Spinal cord (tissue), 10 donors: ENCODE measurements around the gene BCL10. TPM values are rescaled to one million over a fixed set of nuclear protein-coding genes. Genes with fewer than 3 reads are reported as not detected.

Experiments
- DNase-seq, 6 donors: peaks; one replicate each; pipeline versions ENCODE4 v3.0.0 to v3.0.0-alpha.2; 2013 to 2015; ENCODE audit warnings: low spot score in 6 of 6, low read depth in 4 of 6
- H3K27ac ChIP-seq: one replicate; pipeline ENCODE4 v1.5.1; 2013; ENCODE audit warnings: low read depth, low read length, control low read depth
- H3K27me3 ChIP-seq: one replicate; pipeline ENCODE4 v1.6.1; 2013; ENCODE audit warnings: low read length; ENCODE audit not compliant: control insufficient read depth, insufficient read depth
- H3K36me3 ChIP-seq: one replicate; pipeline ENCODE4 v1.6.1; 2013; ENCODE audit warnings: low read length; ENCODE audit not compliant: control insufficient read depth, insufficient read depth
- H3K4me1 ChIP-seq: one replicate; pipeline ENCODE4 v1.6.1; 2013; ENCODE audit warnings: low read length; ENCODE audit not compliant: control insufficient read depth, insufficient read depth
- H3K4me3 ChIP-seq: one replicate; pipeline ENCODE4 v1.5.1; 2013; ENCODE audit warnings: low read depth, low read length, control low read depth
- H3K9me3 ChIP-seq: one replicate; pipeline ENCODE4 v1.6.1; 2013; ENCODE audit warnings: low read length; ENCODE audit not compliant: control insufficient read depth, insufficient read depth
- WGBS: methylation state at CpG from one replicate; pipeline ENCODE4 v1.1.5; 2013; ENCODE audit warnings: missing lambda C conversion rate; ENCODE audit not compliant: insufficient coverage; 5-methylcytosine and 5-hydroxymethylcytosine counted together
- polyA plus RNA-seq, 2 donors: library from polyadenylated mRNA; unstranded; fragments of 120-200 nt; gene quantifications; one replicate each; pipeline ENCODE4 v1.2.1, GENCODE V29; 2013; ENCODE audit not compliant: insufficient read length in 2 of 2
- total RNA-seq, 2 donors: library from RNA; depleted of rRNA in 1 of 2; stranded (reverse); fragments of 120-200 nt in 1 of 2; fragments of >200 nt in 1 of 2; gene quantifications; one replicate each; pipeline versions ENCODE4 v1.2.3 to v1.2.4, GENCODE V29; 2013 to 2014
- donor health status: healthy.

Gene BCL10
- total and polyA plus RNA-seq, 4 donors = 12.9 to 22.7 (median 18.9) TPM

DNA sequence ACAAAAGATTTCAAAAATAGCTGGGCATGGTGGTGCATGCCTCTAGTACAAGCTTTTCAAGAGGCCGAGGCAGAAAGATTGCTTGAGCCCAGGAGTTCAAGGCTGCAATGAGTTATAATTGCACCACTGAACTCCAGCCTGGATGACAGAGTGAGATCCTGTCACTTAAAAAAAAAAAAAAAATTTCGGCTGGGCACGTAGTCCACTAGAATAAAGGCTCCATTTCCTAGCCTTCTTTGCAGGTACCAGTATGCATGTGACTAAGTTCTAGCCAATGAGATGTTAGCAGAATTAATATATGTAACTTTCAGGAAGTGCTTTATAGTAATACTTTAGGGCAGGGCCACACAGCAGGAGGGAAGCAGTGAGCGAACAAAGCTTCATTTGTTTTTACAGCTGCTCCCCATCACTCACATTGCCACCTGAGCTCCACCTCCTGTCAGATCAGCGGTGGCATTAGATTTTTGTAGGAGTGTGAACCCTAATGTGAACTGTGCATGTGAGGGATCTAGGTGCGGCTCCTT, 46.8 kb downstream of the BCL10 start:
- H3K36me3 ChIP-seq = no peaks in the 10 kb centered on the region
- DNase-seq = no peak
- 82% methylated on average over 2 of the region's 6 CpGs for WGBS
- no peak overlapping the region for H3K27ac ChIP-seq
- H3K4me3 ChIP-seq = no peak overlapping the region
- H3K4me1 ChIP-seq = no peaks in the 10 kb centered on the region
- H3K27me3 ChIP-seq = no peaks in the 10 kb centered on the region
- H3K9me3 ChIP-seq = no peaks in the 10 kb centered on the region

GRCh38 chr1:85228972-85229371, 47.5 kb downstream of the BCL10 start:
- Histone ChIP-seq H3K4me3 (no peak overlapping the region), H3K9me3 (no peaks in the 10 kb centered on the region), H3K27me3 (no peaks in the 10 kb centered on the region), H3K36me3 (no peaks in the 10 kb centered on the region), H3K4me1 (no peaks in the 10 kb centered on the region), H3K27ac (no peak overlapping the region)
- no peak for DNase-seq
- WGBS = no CpG with 5 or more reads among the region's 1 CpG

DNA sequence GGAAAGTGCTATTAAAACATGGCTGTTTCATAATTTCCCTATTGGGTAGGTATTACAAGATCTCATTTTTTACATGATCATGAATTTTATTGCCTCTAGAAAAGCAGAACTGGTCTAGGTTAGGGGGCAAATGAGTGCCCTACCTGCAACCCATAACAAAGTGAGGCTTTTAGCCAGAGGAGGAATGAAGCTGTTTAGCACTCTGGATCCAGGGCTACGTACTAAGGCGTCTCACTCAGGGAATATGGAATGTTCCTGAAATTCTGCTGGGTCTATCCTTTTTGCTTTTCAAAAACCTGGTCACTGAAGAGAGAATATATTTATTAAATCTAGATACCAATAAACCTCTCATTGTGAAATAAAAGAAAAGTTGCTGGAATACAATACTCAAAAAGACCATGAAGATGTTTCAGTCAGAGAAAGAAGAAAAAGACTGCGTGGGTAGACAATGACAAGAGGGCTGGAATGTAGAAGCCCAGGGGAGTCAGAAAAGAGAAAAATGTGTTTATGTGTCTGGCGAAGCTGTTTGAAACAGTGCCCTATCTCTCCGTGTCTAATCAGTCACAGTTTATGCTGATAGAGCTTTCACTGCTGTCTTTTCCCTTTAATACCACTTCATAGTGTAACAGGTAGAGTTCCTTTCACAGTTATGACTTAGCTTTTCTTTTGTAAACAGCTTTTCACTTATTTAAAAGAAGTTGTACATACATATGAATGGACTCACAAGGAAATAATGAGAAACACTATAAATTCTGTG, 50.6 kb downstream of the BCL10 start:
- Histone ChIP-seq H3K9me3 (no peaks in the 10 kb centered on the region), H3K4me1 (no peaks in the 10 kb centered on the region), H3K27me3 (no peaks in the 10 kb centered on the region), H3K4me3 (no peak overlapping the region), H3K27ac (no peak overlapping the region), H3K36me3 (no peaks in the 10 kb centered on the region)
- WGBS = 33% methylated on average over 1 of the region's 5 CpGs
- no peak for DNase-seq

- H3K36me3 ChIP-seq = no peaks in the 10 kb centered on the region
- 59% methylated on average over 2 of the region's 3 CpGs for WGBS
- no peaks in the 10 kb centered on the region for H3K9me3 ChIP-seq
- no peaks in the 10 kb centered on the region for H3K4me1 ChIP-seq
- no peak overlapping the region for H3K27ac ChIP-seq
- DNase-seq = no peak
- H3K27me3 ChIP-seq = no peaks in the 10 kb centered on the region
- no peak overlapping the region for H3K4me3 ChIP-seq
Measured at GRCh38 chr1:85224734-85225623, 51.5 kb downstream of the BCL10 start.

DNA sequence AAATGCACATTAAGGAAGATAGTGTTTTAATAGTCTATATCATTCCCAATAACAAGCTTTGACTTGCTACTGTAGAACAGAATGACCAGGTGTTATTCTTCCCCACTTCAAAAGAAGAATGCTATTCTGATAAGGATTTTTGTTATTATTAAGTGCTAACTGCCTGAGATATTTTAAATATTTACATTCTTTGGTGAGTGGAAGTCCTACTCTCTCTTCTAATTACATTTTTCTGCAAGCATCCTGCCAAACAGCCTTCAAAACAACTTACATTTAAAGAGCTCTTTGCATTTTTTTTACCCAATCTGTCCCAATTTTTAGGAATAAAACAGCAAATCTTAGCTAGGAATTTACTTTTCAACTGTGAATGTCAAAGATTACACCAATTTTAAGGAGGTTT, 52.1 kb downstream of the BCL10 start:
- no peak for DNase-seq
- Histone ChIP-seq H3K27ac (no peak overlapping the region), H3K27me3 (no peaks in the 10 kb centered on the region), H3K36me3 (no peaks in the 10 kb centered on the region), H3K9me3 (no peaks in the 10 kb centered on the region), H3K4me1 (no peaks in the 10 kb centered on the region), H3K4me3 (no peak overlapping the region)

DNA sequence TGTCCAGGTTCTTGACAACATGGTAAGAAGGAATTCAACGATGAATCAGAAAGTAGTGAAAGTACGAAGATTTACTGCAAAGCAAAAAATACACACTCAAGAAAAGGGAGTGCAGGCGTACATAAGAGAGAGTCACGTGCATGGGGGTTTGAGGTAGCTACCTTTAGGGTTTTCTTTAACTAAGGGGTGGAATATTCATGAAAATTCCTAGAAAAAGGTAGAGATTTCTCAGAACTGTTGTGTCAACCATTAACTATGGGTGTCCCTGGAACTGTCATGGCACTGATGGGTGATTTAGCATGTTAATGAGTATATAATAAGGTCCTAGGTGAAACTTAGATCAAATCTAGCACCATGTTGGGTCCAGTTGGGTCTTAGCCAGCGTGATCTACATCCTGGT, 53.1 kb downstream of the BCL10 start:
- H3K36me3 ChIP-seq = no peaks in the 10 kb centered on the region
- no peak for DNase-seq
- 100% methylated on average over 1 of the region's 5 CpGs for WGBS
- H3K27me3 ChIP-seq = no peaks in the 10 kb centered on the region
- H3K4me1 ChIP-seq = no peaks in the 10 kb centered on the region
- no peak overlapping the region for H3K27ac ChIP-seq
- no peaks in the 10 kb centered on the region for H3K9me3 ChIP-seq
- H3K4me3 ChIP-seq = no peak overlapping the region

GRCh38 chr1:85220756-85221201, 55.7 kb downstream of the BCL10 start:
- no peak overlapping the region for H3K4me3 ChIP-seq
- no peaks in the 10 kb centered on the region for H3K36me3 ChIP-seq
- no peak for DNase-seq
- no peak overlapping the region for H3K27ac ChIP-seq
- H3K27me3 ChIP-seq = no peaks in the 10 kb centered on the region
- no peaks in the 10 kb centered on the region for H3K4me1 ChIP-seq
- no peaks in the 10 kb centered on the region for H3K9me3 ChIP-seq
- 45% methylated on average over 6 of the region's 7 CpGs for WGBS

- WGBS = 40% methylated on average over 1 of the region's 2 CpGs
Measured at GRCh38 chr1:85219853-85220610, 56.4 kb downstream of the BCL10 start.

DNA sequence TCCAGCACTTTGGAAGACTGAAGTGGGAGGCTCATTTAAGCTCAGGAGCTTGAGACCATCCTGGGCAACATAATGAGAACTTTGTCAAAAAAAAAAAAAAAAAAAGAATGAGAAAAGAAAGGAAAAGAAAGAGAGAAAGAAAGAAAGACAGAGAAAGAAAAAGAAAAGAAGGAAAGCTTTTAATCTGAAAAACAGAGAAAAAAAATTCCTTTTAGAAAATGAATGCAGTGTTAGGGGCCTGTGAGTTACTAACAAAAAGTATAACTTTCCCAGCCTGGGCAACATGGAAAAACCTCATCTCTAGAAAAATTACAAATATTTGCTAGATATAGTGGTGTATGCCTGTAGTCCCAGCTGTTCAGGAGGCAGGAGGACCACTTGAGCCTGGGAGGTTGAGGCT, 59.7 kb downstream of the BCL10 start:
- H3K27ac ChIP-seq = no peak overlapping the region
- no peak for DNase-seq
- H3K4me1 ChIP-seq = no peaks in the 10 kb centered on the region
- no peaks in the 10 kb centered on the region for H3K27me3 ChIP-seq
- no peak overlapping the region for H3K4me3 ChIP-seq
- H3K9me3 ChIP-seq = no peaks in the 10 kb centered on the region
- H3K36me3 ChIP-seq = no peaks in the 10 kb centered on the region

More at GRCh38 chr1:85219853-85220610, 56.4 kb downstream of the BCL10 start:
- H3K4me3 ChIP-seq = no peak overlapping the region
- H3K27me3 ChIP-seq = no peaks in the 10 kb centered on the region
- no peaks in the 10 kb centered on the region for H3K36me3 ChIP-seq
- H3K4me1 ChIP-seq = no peaks in the 10 kb centered on the region
- DNase-seq = no peak
- no peaks in the 10 kb centered on the region for H3K9me3 ChIP-seq
- H3K27ac ChIP-seq = no peak overlapping the region
